Thymus (tissue), 11 donors: Measurements from ENCODE around the gene EIF3CL. TPM values are rescaled to one million over a fixed set of nuclear protein-coding genes. Genes with fewer than 3 reads are reported as not detected.
"Not testable (repeated sequence)": the region's sequence is repeated elsewhere in the genome, so short reads cannot be mapped to it uniquely, and the experiment has no call there.

Source experiments
- DNase-seq, 9 donors: peaks; one replicate each; pipeline ENCODE4 v3.0.0-alpha.2; 2013; ENCODE audit warnings: low spot score in 9 of 9, low read depth in 6 of 9, missing footprints in 1 of 9
- H3K27ac ChIP-seq, 2 donors: one replicate each; pipeline ENCODE4 v1.5.1; 2013; ENCODE audit warnings: control low read depth in 1 of 2, low read depth in 1 of 2, low read length in 1 of 2, mild to moderate bottlenecking in 1 of 2, moderate library complexity in 1 of 2
- H3K27me3 ChIP-seq, 2 donors: one replicate each; pipeline ENCODE4 v1.5.1; 2013; ENCODE audit warnings: low read length in 1 of 2; ENCODE audit not compliant: control insufficient read depth in 2 of 2, insufficient read depth in 1 of 2
- H3K36me3 ChIP-seq, 2 donors: one replicate each; pipeline ENCODE4 v1.5.1; 2013; ENCODE audit warnings: low read length in 1 of 2, mild to moderate bottlenecking in 1 of 2, moderate library complexity in 1 of 2; ENCODE audit not compliant: control insufficient read depth in 2 of 2, insufficient read depth in 2 of 2
- H3K4me1 ChIP-seq, 2 donors: one replicate each; pipeline ENCODE4 v1.5.1; 2013; ENCODE audit warnings: low read length in 2 of 2; ENCODE audit not compliant: control insufficient read depth in 2 of 2, insufficient read depth in 2 of 2
- H3K4me3 ChIP-seq, 2 donors: one replicate each; pipeline ENCODE4 v1.5.1; 2013; ENCODE audit warnings: low read length in 2 of 2, control low read depth in 1 of 2, mild to moderate bottlenecking in 1 of 2
- H3K9me3 ChIP-seq, 2 donors: one replicate each; pipeline ENCODE4 v1.5.1; 2013; ENCODE audit warnings: low read length in 1 of 2, mild to moderate bottlenecking in 1 of 2; ENCODE audit not compliant: control insufficient read depth in 2 of 2, insufficient read depth in 1 of 2
- WGBS: extraction: QIAGEN DNeasy Blood & Tissue Kit; methylation state at CpG from one replicate; pipeline ENCODE4 v1.1.7; 2013; 5-methylcytosine and 5-hydroxymethylcytosine counted together
- polyA plus RNA-seq: library from polyadenylated mRNA; stranded (reverse); fragments of 200-250 nt; gene quantifications from one replicate; pipeline ENCODE4 v1.2.3, GENCODE V29; 2013
- total RNA-seq: library from RNA; stranded (reverse); fragments of 120-200 nt; gene quantifications from one replicate; pipeline ENCODE4 v1.2.4, GENCODE V29; 2013
- donor health status: healthy.

EIF3CL gene
- total and polyA plus RNA-seq, 2 donors, result 42.4 to 58.2 TPM

- H3K9me3 ChIP-seq, H3K27me3 ChIP-seq, H3K36me3 ChIP-seq, H3K27ac ChIP-seq, DNase-seq, H3K4me1 ChIP-seq, H3K4me3 ChIP-seq: not testable (repeated sequence)
- no CpG with 5 or more reads among the region's 11 CpGs for WGBS
Measured at GRCh38 chr16:28421071-28421750, 17.6 kb upstream of the EIF3CL start.

- 95% methylated on average over 24 of the region's 30 CpGs for WGBS
Measured at GRCh38 chr16:28417033-28417432, 13.4 kb upstream of the EIF3CL start.

GRCh38 chr16:28414530-28414929 is 10.9 kb upstream of the EIF3CL start:
- DNase-seq, H3K4me3 ChIP-seq, H3K4me1 ChIP-seq, H3K9me3 ChIP-seq, H3K27me3 ChIP-seq, H3K36me3 ChIP-seq, H3K27ac ChIP-seq: not testable (repeated sequence)
- 94% methylated on average over 14 of the region's 18 CpGs for WGBS

More at GRCh38 chr16:28417033-28417432, 13.4 kb upstream of the EIF3CL start:
- not testable (repeated sequence) for H3K27ac ChIP-seq, H3K4me1 ChIP-seq, H3K36me3 ChIP-seq, H3K9me3 ChIP-seq, H3K27me3 ChIP-seq, H3K4me3 ChIP-seq, DNase-seq

- H3K27me3 ChIP-seq, H3K9me3 ChIP-seq, H3K4me1 ChIP-seq, H3K36me3 ChIP-seq, H3K4me3 ChIP-seq, H3K27ac ChIP-seq, DNase-seq: not testable (repeated sequence)
- no CpG with 5 or more reads among the region's 7 CpGs for WGBS
Measured at GRCh38 chr16:28413585-28413984, 9.9 kb upstream of the EIF3CL start.

- WGBS, result no CpG with 5 or more reads among the region's 5 CpGs
- not testable (repeated sequence) for H3K36me3 ChIP-seq, H3K9me3 ChIP-seq, H3K27me3 ChIP-seq, H3K4me3 ChIP-seq, DNase-seq, H3K4me1 ChIP-seq, H3K27ac ChIP-seq
Measured at GRCh38 chr16:28392054-28392453, 11.6 kb downstream of the EIF3CL start.

- DNase-seq, H3K4me3 ChIP-seq: not testable (repeated sequence)
- WGBS, result 95% methylated on average over 3 of the region's 10 CpGs
Measured at GRCh38 chr16:28382177-28382867, 21.3 kb downstream of the EIF3CL start.

GRCh38 chr16:28377822-28378221 is 25.8 kb downstream of the EIF3CL start:
- H3K27me3 ChIP-seq, H3K4me1 ChIP-seq, H3K9me3 ChIP-seq, H3K4me3 ChIP-seq, DNase-seq, H3K36me3 ChIP-seq, H3K27ac ChIP-seq: not testable (repeated sequence)
- over 99% methylated on average over 5 of the region's 10 CpGs for WGBS

More at GRCh38 chr16:28382177-28382867, 21.3 kb downstream of the EIF3CL start:
- H3K9me3 ChIP-seq, H3K4me1 ChIP-seq, H3K27me3 ChIP-seq, H3K36me3 ChIP-seq, H3K27ac ChIP-seq: not testable (repeated sequence)

- not testable (repeated sequence) for H3K4me3 ChIP-seq, DNase-seq, H3K9me3 ChIP-seq, H3K27me3 ChIP-seq, H3K4me1 ChIP-seq, H3K36me3 ChIP-seq, H3K27ac ChIP-seq
- 97% methylated on average over 29 of the region's 38 CpGs for WGBS
Measured at GRCh38 chr16:28377108-28377625, 26.5 kb downstream of the EIF3CL start.

GRCh38 chr16:28375115-28375514 is 28.5 kb downstream of the EIF3CL start:
- 8% methylated on average over 3 of the region's 8 CpGs for WGBS
- not testable (repeated sequence) for DNase-seq, H3K4me1 ChIP-seq, H3K27ac ChIP-seq, H3K4me3 ChIP-seq, H3K27me3 ChIP-seq, H3K36me3 ChIP-seq, H3K9me3 ChIP-seq
